ENCODE measurements around the gene TFDP2. TPM values are rescaled to one million over a fixed set of nuclear protein-coding genes. Genes with fewer than 3 reads are reported as not detected.

Gene TFDP2
- total and polyA plus RNA-seq, 5 donors from 2014 or later: 12.3 to 26.5 (median 13.8) TPM

DNA sequence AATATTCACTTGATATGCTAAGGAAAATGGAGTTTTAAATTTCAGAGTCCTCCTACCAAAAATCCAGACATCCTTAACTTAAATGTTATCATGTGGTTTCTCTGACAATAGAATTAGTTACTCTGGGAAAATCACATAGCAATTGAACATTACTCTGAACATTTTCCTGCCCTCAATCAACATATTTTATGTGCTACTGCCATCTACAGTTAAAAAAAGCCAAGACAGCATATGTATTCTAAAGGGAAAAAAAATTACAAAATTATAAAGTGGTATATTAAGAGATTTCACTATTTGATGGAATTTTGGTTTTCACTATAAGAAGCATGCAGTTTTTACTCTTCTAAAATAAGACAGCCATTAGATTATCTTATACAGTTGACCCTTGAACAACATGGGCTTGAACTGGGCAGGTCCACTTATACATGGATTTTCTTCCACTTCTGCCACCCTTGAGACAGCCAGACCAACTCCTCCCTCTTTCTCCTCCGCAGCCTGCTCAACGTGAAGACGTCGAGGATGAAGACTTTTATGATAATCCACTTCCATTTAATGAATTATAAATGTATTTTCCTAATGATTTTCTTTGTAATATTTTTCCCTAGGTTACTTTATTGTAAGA lies 150.6 kb downstream of the TFDP2 start:
- no peaks in the 10 kb centered on the region for H3K9me3 Mint-ChIP-seq
- peaks cover 3% of the 10 kb centered on the region for H3K36me3 Mint-ChIP-seq
- H3K36me3 ChIP-seq (ENCODE audit: control insufficient read depth, insufficient read depth, low read length): peaks cover 2% of the 10 kb centered on the region
- ATAC-seq (ENCODE audit: low read depth in 2 of 2) (no peak), DNase-seq (peak in 2 of 3 donors; percentile 15 to 19)
- no peak overlapping the region for H3K4me3 ChIP-seq (ENCODE audit: low read depth, low read length)
- no peaks in the 10 kb centered on the region for H3K27me3 Mint-ChIP-seq
- H3K4me3 Mint-ChIP-seq: no peak overlapping the region
- H3K4me1 ChIP-seq (ENCODE audit: control insufficient read depth, insufficient read depth, low read length, poor library complexity, severe bottlenecking): no peaks in the 10 kb centered on the region
- H3K27me3 ChIP-seq (ENCODE audit: control insufficient read depth, insufficient read depth, low read length): no peaks in the 10 kb centered on the region
- no peak overlapping the region for H3K27ac Mint-ChIP-seq
- H3K9me3 ChIP-seq (ENCODE audit: control insufficient read depth in 2 of 2, low read length in 2 of 2): no peaks in the 10 kb centered on the region
- H3K4me1 Mint-ChIP-seq: peaks cover 0 to 8% (median 1%) of the 10 kb centered on the region in 4 donors
- H3K27ac ChIP-seq (ENCODE audit: insufficient read depth, low read length, poor library complexity, severe bottlenecking): no peak overlapping the region

DNA sequence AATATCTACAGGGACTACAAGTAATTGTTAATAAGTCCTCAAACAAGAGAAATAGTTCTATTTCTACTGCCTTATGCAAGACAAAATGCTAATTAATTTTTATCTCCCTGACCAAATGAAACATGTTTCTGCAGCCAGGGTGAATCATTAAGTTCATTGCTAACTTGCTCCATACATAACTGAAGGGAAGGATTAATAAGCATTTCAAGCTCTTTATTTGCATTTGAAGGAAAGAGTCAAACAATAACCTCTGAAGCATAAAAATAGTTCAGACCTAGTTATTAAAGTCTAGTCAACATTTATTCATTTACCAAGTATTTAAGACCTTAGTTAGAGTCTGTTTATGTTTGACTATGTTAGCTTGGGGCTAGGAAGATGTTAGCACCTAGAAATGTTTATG lies 152.9 kb downstream of the TFDP2 start:
- peaks cover 7% of the 10 kb centered on the region for H3K36me3 Mint-ChIP-seq
- H3K27me3 Mint-ChIP-seq: no peaks in the 10 kb centered on the region
- H3K4me3 Mint-ChIP-seq: no peak overlapping the region
- Histone ChIP-seq H3K4me3 (ENCODE audit: low read depth, low read length) (no peak overlapping the region), H3K4me1 (ENCODE audit: control insufficient read depth, insufficient read depth, low read length, poor library complexity, severe bottlenecking) (no peaks in the 10 kb centered on the region), H3K27me3 (ENCODE audit: control insufficient read depth, insufficient read depth, low read length) (no peaks in the 10 kb centered on the region), H3K27ac (ENCODE audit: insufficient read depth, low read length, poor library complexity, severe bottlenecking) (no peak overlapping the region), H3K36me3 (ENCODE audit: control insufficient read depth, insufficient read depth, low read length) (peaks cover 2% of the 10 kb centered on the region), H3K9me3 (ENCODE audit: control insufficient read depth in 2 of 2, low read length in 2 of 2) (no peaks in the 10 kb centered on the region)
- no peak for ATAC-seq (ENCODE audit: low read depth in 2 of 2)
- peak overlapping the region in 1 of 3 donors; percentile 25 for H3K27ac Mint-ChIP-seq
- peaks cover 0 to 9% (median 3%) of the 10 kb centered on the region in 4 donors for H3K4me1 Mint-ChIP-seq
- no peak for DNase-seq
- H3K9me3 Mint-ChIP-seq: no peaks in the 10 kb centered on the region

DNA sequence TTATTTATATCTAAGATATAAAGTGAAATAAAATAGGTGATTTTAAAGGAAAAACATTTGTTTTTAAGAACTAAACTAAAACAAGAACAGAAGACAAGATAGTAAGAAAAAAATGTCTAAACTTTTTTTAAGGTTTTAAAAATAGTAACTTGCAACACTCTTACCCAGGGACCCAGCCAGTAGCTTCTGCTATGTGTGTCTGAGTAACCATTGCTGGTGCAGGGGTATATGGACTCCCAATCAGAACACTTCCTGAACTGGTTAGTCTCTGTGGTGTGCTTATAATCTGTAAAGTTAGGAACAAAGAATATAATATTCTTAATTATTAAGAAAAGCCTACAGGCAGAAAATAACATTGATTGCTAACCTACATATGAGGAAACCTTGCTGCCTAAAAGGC lies 154.5 kb downstream of the TFDP2 start:
- H3K4me1 Mint-ChIP-seq: peaks cover 0 to 9% (median 2%) of the 10 kb centered on the region in 4 donors

GRCh38 chr3:141992512-141992911 lies 156.8 kb downstream of the TFDP2 start:
- H3K4me3 Mint-ChIP-seq: no peak overlapping the region

More for the DNA sequence above, 154.5 kb downstream of the TFDP2 start:
- Histone ChIP-seq H3K27ac (ENCODE audit: insufficient read depth, low read length, poor library complexity, severe bottlenecking) (no peak overlapping the region), H3K4me3 (ENCODE audit: low read depth, low read length) (no peak overlapping the region), H3K27me3 (ENCODE audit: control insufficient read depth, insufficient read depth, low read length) (no peaks in the 10 kb centered on the region), H3K4me1 (ENCODE audit: control insufficient read depth, insufficient read depth, low read length, poor library complexity, severe bottlenecking) (no peaks in the 10 kb centered on the region), H3K9me3 (ENCODE audit: control insufficient read depth in 2 of 2, low read length in 2 of 2) (no peaks in the 10 kb centered on the region), H3K36me3 (ENCODE audit: control insufficient read depth, insufficient read depth, low read length) (peaks cover 2% of the 10 kb centered on the region)
- no peak for DNase-seq
- Mint-ChIP-seq H3K9me3 (no peaks in the 10 kb centered on the region), H3K27ac (no peak overlapping the region), H3K36me3 (peaks cover 7% of the 10 kb centered on the region), H3K27me3 (no peaks in the 10 kb centered on the region), H3K4me3 (no peak overlapping the region)
- ATAC-seq (ENCODE audit: low read depth in 2 of 2): no peak

DNA sequence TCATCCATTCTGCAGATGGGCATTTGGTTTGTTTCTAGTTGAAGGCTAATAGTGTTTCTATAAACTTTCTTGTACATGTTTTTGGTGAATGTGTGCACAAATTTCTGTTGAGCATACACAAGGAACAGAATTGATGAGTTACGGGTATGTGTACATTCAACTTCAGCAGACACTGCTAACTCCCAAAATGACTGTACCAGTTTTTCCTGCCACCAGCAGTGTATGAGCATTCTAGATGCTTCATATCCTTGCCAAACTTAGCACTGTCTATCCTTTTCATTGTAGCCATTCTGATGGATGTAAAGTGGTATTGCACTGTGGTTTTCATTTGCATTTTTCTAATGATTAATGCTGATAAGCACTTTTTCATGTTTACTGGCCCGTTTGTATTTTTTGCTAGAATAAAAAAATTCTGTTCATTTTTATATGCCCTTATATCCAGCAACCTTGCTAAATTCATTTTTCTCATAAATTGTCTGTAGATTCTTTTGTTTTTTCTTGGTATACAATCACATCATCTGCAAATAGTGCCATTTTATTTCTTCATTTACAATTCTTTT lies 162.7 kb downstream of the TFDP2 start:
- H3K27me3 Mint-ChIP-seq: no peaks in the 10 kb centered on the region
- Histone ChIP-seq H3K9me3 (ENCODE audit: control insufficient read depth in 2 of 2, low read length in 2 of 2) (no peaks in the 10 kb centered on the region), H3K36me3 (ENCODE audit: control insufficient read depth, insufficient read depth, low read length) (no peaks in the 10 kb centered on the region), H3K27me3 (ENCODE audit: control insufficient read depth, insufficient read depth, low read length) (no peaks in the 10 kb centered on the region), H3K4me1 (ENCODE audit: control insufficient read depth, insufficient read depth, low read length, poor library complexity, severe bottlenecking) (no peaks in the 10 kb centered on the region), H3K27ac (ENCODE audit: insufficient read depth, low read length, poor library complexity, severe bottlenecking) (no peak overlapping the region), H3K4me3 (ENCODE audit: low read depth, low read length) (no peak overlapping the region)
- DNase-seq (no peak), ATAC-seq (ENCODE audit: low read depth in 2 of 2) (no peak)
- H3K36me3 Mint-ChIP-seq: peaks cover 17% of the 10 kb centered on the region
- H3K4me1 Mint-ChIP-seq: peaks cover 0 to 6% (median 0%) of the 10 kb centered on the region in 4 donors
- H3K27ac Mint-ChIP-seq: no peak overlapping the region
- no peaks in the 10 kb centered on the region for H3K9me3 Mint-ChIP-seq
- no peak overlapping the region for H3K4me3 Mint-ChIP-seq

More at GRCh38 chr3:141992512-141992911, 156.8 kb downstream of the TFDP2 start:
- peaks cover 0 to 9% (median 0%) of the 10 kb centered on the region in 4 donors for H3K4me1 Mint-ChIP-seq
- no peaks in the 10 kb centered on the region for H3K9me3 Mint-ChIP-seq
- peaks cover 12% of the 10 kb centered on the region for H3K36me3 Mint-ChIP-seq
- ATAC-seq (ENCODE audit: low read depth in 2 of 2): no peak
- Histone ChIP-seq H3K9me3 (ENCODE audit: control insufficient read depth in 2 of 2, low read length in 2 of 2) (no peaks in the 10 kb centered on the region), H3K36me3 (ENCODE audit: control insufficient read depth, insufficient read depth, low read length) (peaks cover 2% of the 10 kb centered on the region), H3K27ac (ENCODE audit: insufficient read depth, low read length, poor library complexity, severe bottlenecking) (no peak overlapping the region), H3K4me1 (ENCODE audit: control insufficient read depth, insufficient read depth, low read length, poor library complexity, severe bottlenecking) (no peaks in the 10 kb centered on the region), H3K27me3 (ENCODE audit: control insufficient read depth, insufficient read depth, low read length) (no peaks in the 10 kb centered on the region), H3K4me3 (ENCODE audit: low read depth, low read length) (no peak overlapping the region)
- no peaks in the 10 kb centered on the region for H3K27me3 Mint-ChIP-seq
- no peak overlapping the region for H3K27ac Mint-ChIP-seq
- peak in 1 of 3 donors; percentile 27 for DNase-seq

- H3K4me1 Mint-ChIP-seq: peaks cover 0 to 6% (median 0%) of the 10 kb centered on the region in 4 donors
- H3K27me3 ChIP-seq (ENCODE audit: control insufficient read depth, insufficient read depth, low read length): no peaks in the 10 kb centered on the region
- no peak overlapping the region for H3K4me3 Mint-ChIP-seq
- H3K36me3 ChIP-seq (ENCODE audit: control insufficient read depth, insufficient read depth, low read length): no peaks in the 10 kb centered on the region
- ATAC-seq (ENCODE audit: low read depth in 2 of 2) (no peak), DNase-seq (no peak)
- H3K27ac ChIP-seq (ENCODE audit: insufficient read depth, low read length, poor library complexity, severe bottlenecking): no peak overlapping the region
- H3K9me3 Mint-ChIP-seq: no peaks in the 10 kb centered on the region
- H3K4me3 ChIP-seq (ENCODE audit: low read depth, low read length): no peak overlapping the region
- no peak overlapping the region for H3K27ac Mint-ChIP-seq
- H3K36me3 Mint-ChIP-seq: peaks cover 23% of the 10 kb centered on the region
- no peaks in the 10 kb centered on the region for H3K27me3 Mint-ChIP-seq
- no peaks in the 10 kb centered on the region for H3K4me1 ChIP-seq (ENCODE audit: control insufficient read depth, insufficient read depth, low read length, poor library complexity, severe bottlenecking)
- H3K9me3 ChIP-seq (ENCODE audit: control insufficient read depth in 2 of 2, low read length in 2 of 2): no peaks in the 10 kb centered on the region
Measured at GRCh38 chr3:141981084-141981483, 168.3 kb downstream of the TFDP2 start.

GRCh38 chr3:141979050-141979671 lies 170.2 kb downstream of the TFDP2 start:
- ATAC-seq (ENCODE audit: low read depth in 2 of 2): no peak
- no peak overlapping the region for H3K27ac Mint-ChIP-seq
- H3K9me3 ChIP-seq (ENCODE audit: control insufficient read depth in 2 of 2, low read length in 2 of 2): no peaks in the 10 kb centered on the region
- no peaks in the 10 kb centered on the region for H3K27me3 ChIP-seq (ENCODE audit: control insufficient read depth, insufficient read depth, low read length)
- H3K4me1 ChIP-seq (ENCODE audit: control insufficient read depth, insufficient read depth, low read length, poor library complexity, severe bottlenecking): no peaks in the 10 kb centered on the region
- H3K9me3 Mint-ChIP-seq: no peaks in the 10 kb centered on the region
- H3K27ac ChIP-seq (ENCODE audit: insufficient read depth, low read length, poor library complexity, severe bottlenecking): no peak overlapping the region
- H3K36me3 ChIP-seq (ENCODE audit: control insufficient read depth, insufficient read depth, low read length): no peaks in the 10 kb centered on the region
- no peak for DNase-seq
- no peak overlapping the region for H3K4me3 ChIP-seq (ENCODE audit: low read depth, low read length)
- H3K36me3 Mint-ChIP-seq: peaks cover 18% of the 10 kb centered on the region
- no peak overlapping the region for H3K4me3 Mint-ChIP-seq
- H3K27me3 Mint-ChIP-seq: no peaks in the 10 kb centered on the region
- peaks cover 0 to 6% (median 0%) of the 10 kb centered on the region in 4 donors for H3K4me1 Mint-ChIP-seq

Data from CD4-positive, CD25-positive, alpha-beta regulatory T cell (primary cell).